Activated T-cell treated with anti-CD3 and anti-CD28 coated beads, Interleukin-2, amount 50 U/mL, for 72 hours (primary cell): ENCODE measurements around the gene COQ7. TPM values are rescaled to one million over a fixed set of nuclear protein-coding genes. Genes with fewer than 3 reads are reported as not detected.
A peak's percentile ranks its signal among the peaks of the same experiment; 100 is the strongest.

Source experiments
- ATAC-seq, 2 donors: fragments of 150-1000 bp; cut with Tn5 transposase; replicated peaks in 1 of 2; 2 replicates each; pipeline ENCODE4 v1.10.0; 2021; ENCODE audit warnings: moderate library complexity in 2 of 2, mild to moderate bottlenecking in 1 of 2
- DNase-seq, 2 donors: peaks; one replicate each; pipeline ENCODE4 v3.0.0; 2021 to 2022; ENCODE audit warnings: mixed read lengths in 1 of 2
- H3K27ac Mint-ChIP-seq: one replicate; pipeline ENCODE4 v1.8.0; 2022; ENCODE audit warnings: mild to moderate bottlenecking, moderate library complexity, mixed read lengths
- H3K27me3 Mint-ChIP-seq: one replicate; pipeline ENCODE4 v1.8.0; 2022; ENCODE audit warnings: low read depth, mixed read lengths
- H3K36me3 Mint-ChIP-seq, 2 donors: one replicate each; pipeline ENCODE4 v1.8.0; 2022; ENCODE audit warnings: mixed read lengths in 2 of 2, mild to moderate bottlenecking in 1 of 2; ENCODE audit not compliant: insufficient read depth in 2 of 2
- H3K4me1 Mint-ChIP-seq: one replicate; pipeline ENCODE4 v1.8.0; 2022; ENCODE audit warnings: low read depth, mixed read lengths
- H3K4me3 Mint-ChIP-seq, 2 donors: one replicate each; pipeline ENCODE4 v1.8.0; 2022; ENCODE audit warnings: mild to moderate bottlenecking in 2 of 2, mixed read lengths in 2 of 2, moderate library complexity in 2 of 2
- H3K9me3 Mint-ChIP-seq, 2 donors: one replicate each; pipeline ENCODE4 v1.8.0; 2022; ENCODE audit warnings: mixed read lengths in 2 of 2
- total RNA-seq, 2 donors: library from RNA; stranded (reverse); gene quantifications; one replicate each; pipeline ENCODE4 v1.2.3, GENCODE V29; 2022

The COQ7 gene
- total RNA-seq, 2 donors from 2014 or later = 16.5 to 16.6 TPM

DNA sequence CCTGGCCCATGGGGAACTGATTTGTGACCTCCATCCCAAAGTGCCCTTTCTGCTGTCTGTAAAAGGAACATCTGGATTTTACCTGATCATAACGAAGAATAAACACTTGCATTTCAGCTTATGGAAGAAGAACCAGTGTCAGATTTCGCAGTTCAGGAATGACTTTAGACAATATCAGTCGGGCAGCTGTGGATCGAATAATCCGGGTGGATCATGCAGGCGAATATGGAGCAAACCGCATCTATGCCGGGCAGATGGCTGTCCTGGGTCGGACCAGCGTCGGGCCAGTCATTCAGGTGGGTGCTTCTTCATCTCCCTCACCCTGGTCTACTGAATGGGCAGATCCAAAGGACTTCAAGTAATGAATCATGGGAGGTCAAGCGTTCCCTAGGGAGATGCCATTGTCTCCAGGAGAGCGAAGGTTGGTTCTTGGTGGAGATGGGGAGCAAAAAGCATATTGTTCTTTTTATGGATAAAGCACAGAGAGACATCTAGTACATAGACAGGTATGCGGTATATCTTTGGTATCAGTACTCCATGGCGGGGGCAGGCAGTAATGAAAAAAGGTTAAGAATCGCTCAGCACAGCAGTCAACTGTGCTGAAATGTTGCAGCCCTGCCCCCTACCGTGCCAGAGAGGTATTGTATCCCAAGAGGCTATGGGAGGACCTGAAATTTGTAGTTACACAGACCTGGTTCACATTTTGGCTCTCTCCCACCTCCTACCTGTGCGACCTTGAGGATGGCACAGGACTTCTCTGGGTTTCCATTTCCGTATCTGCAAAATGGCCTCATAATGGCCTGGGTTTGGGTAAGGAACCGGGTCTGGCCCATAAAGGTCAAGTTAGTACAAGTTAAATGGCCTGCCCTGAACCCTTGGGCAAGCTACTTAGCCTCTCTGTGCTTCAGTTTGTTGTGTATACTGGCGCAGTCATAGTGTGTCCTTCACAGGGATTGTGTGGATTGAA lies 4.7 kb downstream of the COQ7 start:
- peaks cover 21% of the 10 kb centered on the region for H3K4me1 Mint-ChIP-seq
- ATAC-seq = no peak
- no peak overlapping the region for H3K27ac Mint-ChIP-seq
- peaks cover 2 to 6% of the 10 kb centered on the region in 2 donors for H3K36me3 Mint-ChIP-seq
- peak; percentile 63 to 70 for DNase-seq
- H3K4me3 Mint-ChIP-seq = no peak overlapping the region
- H3K9me3 Mint-ChIP-seq = no peaks in the 10 kb centered on the region
- H3K27me3 Mint-ChIP-seq = no peaks in the 10 kb centered on the region

- H3K4me3 Mint-ChIP-seq = no peak overlapping the region
- no peak overlapping the region for H3K27ac Mint-ChIP-seq
- peaks cover 2 to 6% of the 10 kb centered on the region in 2 donors for H3K36me3 Mint-ChIP-seq
- peaks cover 14% of the 10 kb centered on the region for H3K4me1 Mint-ChIP-seq
- H3K9me3 Mint-ChIP-seq = no peaks in the 10 kb centered on the region
- DNase-seq (no peak), ATAC-seq (no peak)
- no peaks in the 10 kb centered on the region for H3K27me3 Mint-ChIP-seq
Measured at GRCh38 chr16:19073344-19073743, 5.9 kb downstream of the COQ7 start.

- DNase-seq = no peak
- H3K4me1 Mint-ChIP-seq = peaks cover 9% of the 10 kb centered on the region
- no peak overlapping the region for H3K27ac Mint-ChIP-seq
- H3K36me3 Mint-ChIP-seq = peaks cover 2 to 9% of the 10 kb centered on the region in 2 donors
- no peaks in the 10 kb centered on the region for H3K9me3 Mint-ChIP-seq
- H3K27me3 Mint-ChIP-seq = no peaks in the 10 kb centered on the region
- no peak overlapping the region for H3K4me3 Mint-ChIP-seq
- no peak for ATAC-seq
Measured at GRCh38 chr16:19073863-19074262, 6.4 kb downstream of the COQ7 start.

DNA sequence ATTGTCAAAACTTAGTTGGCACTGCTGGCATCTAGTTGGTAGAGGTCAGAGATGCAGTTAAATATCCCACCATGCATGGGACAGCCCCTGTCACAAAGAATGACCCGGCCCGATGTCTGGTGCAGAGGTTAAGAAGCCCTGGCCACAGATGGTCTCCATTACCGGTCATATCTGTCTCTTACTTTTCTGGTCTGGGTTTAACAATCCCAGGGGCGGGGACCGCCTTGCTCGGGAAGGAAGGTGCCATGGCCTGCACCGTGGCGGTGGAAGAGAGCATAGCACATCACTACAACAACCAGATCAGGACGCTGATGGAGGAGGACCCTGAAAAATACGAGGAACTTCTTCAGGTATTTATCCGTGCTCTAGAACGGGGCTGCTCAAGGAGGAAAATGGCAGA lies 8.1 kb downstream of the COQ7 start:
- DNase-seq (no peak), ATAC-seq (no peak)
- H3K27me3 Mint-ChIP-seq = no peaks in the 10 kb centered on the region
- H3K9me3 Mint-ChIP-seq = no peaks in the 10 kb centered on the region
- no peak overlapping the region for H3K27ac Mint-ChIP-seq
- H3K4me3 Mint-ChIP-seq = no peak overlapping the region
- H3K4me1 Mint-ChIP-seq = no peaks in the 10 kb centered on the region
- peaks cover 2 to 14% of the 10 kb centered on the region in 2 donors for H3K36me3 Mint-ChIP-seq

DNA sequence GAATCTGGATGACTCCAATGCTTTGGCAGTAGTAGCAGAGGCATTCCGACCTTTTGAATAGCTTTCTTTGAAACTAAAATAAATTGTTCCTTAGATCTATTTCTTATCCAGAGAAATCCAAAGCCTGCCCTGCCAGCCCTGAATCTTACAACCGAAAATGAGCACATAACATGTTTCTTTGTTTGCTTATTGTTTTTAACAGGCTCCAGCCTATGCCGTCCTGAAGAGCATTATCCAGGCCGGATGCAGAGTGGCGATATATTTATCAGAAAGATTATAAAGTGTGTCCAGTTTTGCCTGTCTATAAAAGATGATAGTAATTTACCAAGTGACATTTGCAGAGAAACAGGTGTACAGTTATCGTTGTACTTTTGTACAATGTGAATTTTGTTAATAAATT lies 10.5 kb downstream of the COQ7 start:
- Mint-ChIP-seq H3K27ac (no peak overlapping the region), H3K36me3 (peaks cover 0 to 14% of the 10 kb centered on the region in 2 donors), H3K4me3 (no peak overlapping the region), H3K9me3 (no peaks in the 10 kb centered on the region), H3K27me3 (no peaks in the 10 kb centered on the region), H3K4me1 (no peaks in the 10 kb centered on the region)
- DNase-seq (no peak), ATAC-seq (no peak)

DNA sequence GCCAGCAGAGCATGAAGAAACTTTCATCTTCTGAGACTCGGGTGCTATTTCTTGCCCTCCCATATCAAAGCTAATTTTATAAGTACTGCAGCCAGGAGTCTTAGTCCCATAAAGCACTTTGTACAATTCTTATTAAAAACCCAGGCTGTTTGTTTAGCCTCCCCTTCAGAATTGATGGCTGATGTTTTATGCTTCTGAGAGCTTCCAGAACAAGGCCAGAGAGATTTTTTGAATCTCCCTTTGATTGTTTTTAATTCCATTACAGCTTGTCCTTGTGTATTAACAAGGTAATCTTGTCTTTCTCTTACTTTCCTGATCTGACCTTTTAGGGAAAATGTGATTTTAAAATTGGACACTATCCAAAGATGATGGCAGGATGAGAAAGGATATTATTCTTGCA lies 16.3 kb downstream of the COQ7 start:
- peaks cover 13% of the 10 kb centered on the region for H3K27me3 Mint-ChIP-seq
- H3K36me3 Mint-ChIP-seq = peaks cover 0 to 7% of the 10 kb centered on the region in 2 donors
- peaks cover 11% of the 10 kb centered on the region for H3K4me1 Mint-ChIP-seq
- H3K4me3 Mint-ChIP-seq = no peak overlapping the region
- DNase-seq (no peak), ATAC-seq (no peak)
- no peak overlapping the region for H3K27ac Mint-ChIP-seq
- no peaks in the 10 kb centered on the region for H3K9me3 Mint-ChIP-seq

DNA sequence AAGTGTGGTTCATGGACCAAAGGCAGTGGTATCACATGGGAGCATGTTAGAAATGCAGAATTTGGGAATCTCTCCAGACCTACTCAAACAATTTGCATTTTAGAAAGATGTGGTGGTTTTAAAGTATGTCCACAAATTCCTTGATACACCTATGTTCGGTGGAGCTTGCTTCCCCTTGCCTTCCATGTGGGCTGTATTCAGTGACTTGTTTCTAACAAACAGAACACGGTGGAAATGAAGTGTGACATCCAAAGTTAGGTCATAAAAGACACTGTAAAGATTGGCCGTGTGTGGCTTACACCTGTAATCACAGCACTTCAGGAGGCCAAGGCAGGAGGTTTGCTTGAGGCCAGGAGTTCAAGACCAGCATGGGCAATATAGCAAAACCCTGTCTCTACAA lies 16.7 kb downstream of the COQ7 start:
- peaks cover 13% of the 10 kb centered on the region for H3K27me3 Mint-ChIP-seq
- H3K4me3 Mint-ChIP-seq = no peak overlapping the region
- ATAC-seq (no peak), DNase-seq (no peak)
- H3K36me3 Mint-ChIP-seq = peaks cover 0 to 5% of the 10 kb centered on the region in 2 donors
- H3K9me3 Mint-ChIP-seq = no peaks in the 10 kb centered on the region
- H3K4me1 Mint-ChIP-seq = peaks cover 11% of the 10 kb centered on the region
- no peak overlapping the region for H3K27ac Mint-ChIP-seq

- ATAC-seq = no peak
- Mint-ChIP-seq H3K4me1 (peaks cover 15% of the 10 kb centered on the region), H3K36me3 (peaks cover 0 to 4% of the 10 kb centered on the region in 2 donors), H3K4me3 (no peak overlapping the region), H3K27ac (no peak overlapping the region), H3K27me3 (peaks cover 13% of the 10 kb centered on the region), H3K9me3 (no peaks in the 10 kb centered on the region)
- DNase-seq = no peak
Measured at GRCh38 chr16:19084879-19085278, 17.5 kb downstream of the COQ7 start.

DNA sequence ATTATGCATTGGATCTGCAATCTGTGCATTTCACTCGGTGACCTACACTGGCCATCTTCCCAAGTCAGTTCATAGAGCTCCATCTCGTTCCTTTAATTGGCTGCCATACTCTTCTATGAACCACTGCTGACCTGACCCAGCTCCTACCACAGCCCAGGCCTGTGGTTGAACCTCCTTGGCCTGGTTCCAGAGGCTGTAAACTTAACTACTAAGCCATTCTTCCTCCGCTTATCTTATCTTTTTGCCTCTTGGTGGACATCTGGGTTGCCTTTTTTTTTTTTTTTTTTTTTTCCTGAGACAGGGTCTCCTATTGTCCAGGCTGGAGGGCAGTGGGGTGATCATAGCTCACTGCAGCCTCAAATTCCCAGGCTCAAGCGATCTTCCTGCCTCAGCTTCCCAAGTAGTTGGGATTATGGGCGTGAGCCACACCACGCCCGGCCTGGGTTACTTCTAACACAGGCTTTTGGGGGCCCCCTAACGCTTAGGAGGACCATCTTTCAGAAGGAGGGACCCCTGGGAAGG lies 18.3 kb downstream of the COQ7 start:
- Mint-ChIP-seq H3K4me3 (peak overlapping the region in 1 of 2 donors; percentile 77), H3K4me1 (peaks cover 15% of the 10 kb centered on the region), H3K9me3 (peaks cover under 1 to 2% of the 10 kb centered on the region in 2 donors), H3K27ac (no peak overlapping the region), H3K27me3 (peaks cover 13% of the 10 kb centered on the region), H3K36me3 (peaks cover 0 to 3% of the 10 kb centered on the region in 2 donors)
- no peak for DNase-seq
- ATAC-seq = no peak

DNA sequence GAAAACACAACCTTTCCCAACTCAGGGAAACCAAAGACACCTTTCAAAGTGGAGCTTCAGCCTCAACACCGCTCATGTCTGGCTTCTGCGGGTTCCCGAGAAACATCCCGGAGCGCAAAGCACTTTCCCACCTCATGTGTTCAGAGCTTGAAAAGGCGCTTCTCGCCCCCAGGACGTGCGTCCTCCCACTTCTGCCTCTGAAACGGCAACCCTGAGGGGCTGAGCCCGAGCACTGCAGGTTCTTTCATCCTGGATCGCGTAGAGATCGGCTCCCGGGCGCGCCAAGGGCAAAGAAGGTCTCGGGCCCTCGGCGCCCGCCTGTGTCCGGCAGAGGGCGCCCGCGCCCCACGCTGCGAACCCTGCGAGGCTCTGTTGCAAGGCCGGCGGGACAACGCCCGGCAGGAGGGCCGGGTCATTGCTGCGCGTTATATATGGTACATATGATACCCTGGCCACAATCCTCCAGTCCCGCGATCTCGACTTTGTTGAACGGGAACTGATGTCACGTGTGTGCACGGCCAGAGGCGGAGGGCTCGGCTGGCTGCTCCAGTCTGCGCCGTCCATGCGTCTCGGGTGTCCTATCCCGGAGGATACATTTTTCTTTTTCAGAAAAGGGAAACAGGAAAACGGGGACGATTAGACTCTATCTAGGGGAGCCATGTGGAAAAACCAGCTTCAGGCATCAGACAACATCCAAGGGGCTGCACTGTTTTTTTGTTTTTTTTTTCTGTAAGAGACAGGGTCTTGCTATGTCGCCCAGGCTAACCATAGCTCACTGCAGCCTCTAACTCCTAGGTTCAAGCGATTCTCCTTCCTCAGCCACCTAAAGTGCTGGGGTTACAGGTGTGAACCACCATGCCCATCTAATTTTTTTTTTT lies 19.1 kb downstream of the COQ7 start:
- DNase-seq (peak; percentile 78 to 89), ATAC-seq (peak; percentile 98 to 99)
- Mint-ChIP-seq H3K27me3 (peaks cover 13% of the 10 kb centered on the region), H3K4me3 (peak overlapping the region; percentile 77), H3K4me1 (peaks cover 15% of the 10 kb centered on the region), H3K36me3 (peaks cover 2 to 5% of the 10 kb centered on the region in 2 donors), H3K27ac (no peak overlapping the region), H3K9me3 (peaks cover 3 to 6% of the 10 kb centered on the region in 2 donors)

DNA sequence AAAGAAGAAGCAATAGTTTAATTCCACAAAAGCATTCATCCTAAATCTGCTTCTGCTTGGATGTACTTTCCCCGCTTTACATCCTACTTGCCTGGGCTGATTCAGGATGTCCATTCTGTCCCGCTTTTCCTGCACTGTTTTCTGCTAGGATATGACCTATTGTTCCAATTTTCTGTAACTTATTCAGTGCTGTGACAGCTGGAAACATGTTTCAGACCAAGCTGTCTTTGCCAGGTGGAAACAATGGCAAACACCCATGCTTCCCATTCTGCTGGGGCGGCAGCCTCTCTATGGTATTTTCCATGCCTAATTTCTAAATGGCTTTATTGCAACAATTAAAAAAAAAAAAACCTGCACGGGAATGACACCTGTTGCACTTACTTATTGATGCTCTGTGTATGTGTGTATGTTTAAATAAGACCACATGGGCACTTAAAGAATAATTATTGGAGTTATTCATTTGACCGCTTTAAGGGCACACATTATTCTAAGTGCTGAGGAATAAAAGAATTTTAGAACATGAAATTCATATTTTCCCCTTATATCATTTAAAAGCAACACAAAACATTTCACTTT lies 21.0 kb downstream of the COQ7 start:
- H3K27ac Mint-ChIP-seq = no peak overlapping the region
- H3K4me1 Mint-ChIP-seq = peaks cover 15% of the 10 kb centered on the region

GRCh38 chr16:19089410-19089955 lies 22.1 kb downstream of the COQ7 start:
- H3K27me3 Mint-ChIP-seq = peaks cover 13% of the 10 kb centered on the region
- H3K9me3 Mint-ChIP-seq = peaks cover 6 to 13% of the 10 kb centered on the region in 2 donors
- DNase-seq (no peak), ATAC-seq (no peak)
- H3K27ac Mint-ChIP-seq = no peak overlapping the region
- peaks cover 7 to 13% of the 10 kb centered on the region in 2 donors for H3K36me3 Mint-ChIP-seq
- H3K4me1 Mint-ChIP-seq = peaks cover 15% of the 10 kb centered on the region
- no peak overlapping the region for H3K4me3 Mint-ChIP-seq

More for the DNA sequence above, 21.0 kb downstream of the COQ7 start:
- Mint-ChIP-seq H3K36me3 (peaks cover 7 to 13% of the 10 kb centered on the region in 2 donors), H3K9me3 (peaks cover 6 to 13% of the 10 kb centered on the region in 2 donors), H3K4me3 (no peak overlapping the region), H3K27me3 (peaks cover 13% of the 10 kb centered on the region)
- ATAC-seq (no peak), DNase-seq (no peak)
